C4-2B (cell line): ENCODE results near the gene PPP3CA.
A peak's percentile ranks its signal among the peaks of the same experiment; 100 is the strongest.
"Not testable (repeated sequence)": the region's sequence is repeated elsewhere in the genome, so short reads cannot be mapped to it uniquely, and the experiment has no call there.

ENCODE experiments used
- H3K27ac ChIP-seq: fragments of 450-650 bp; 2 replicates; pipeline ENCODE4 v1.5.1; 2017
- ZFX ChIP-seq: fragments of 450-650 bp; IDR thresholded peaks from 2 replicates; pipeline ENCODE4 v1.6.1; 2017
- TF ChIP-seq, protein P1 (sequence below): fragments of 450-650 bp; conservative IDR thresholded peaks from 2 replicates; pipeline ENCODE4 v1.5.1; 2017; ENCODE audit warnings: mild to moderate bottlenecking

The PPP3CA gene

DNA sequence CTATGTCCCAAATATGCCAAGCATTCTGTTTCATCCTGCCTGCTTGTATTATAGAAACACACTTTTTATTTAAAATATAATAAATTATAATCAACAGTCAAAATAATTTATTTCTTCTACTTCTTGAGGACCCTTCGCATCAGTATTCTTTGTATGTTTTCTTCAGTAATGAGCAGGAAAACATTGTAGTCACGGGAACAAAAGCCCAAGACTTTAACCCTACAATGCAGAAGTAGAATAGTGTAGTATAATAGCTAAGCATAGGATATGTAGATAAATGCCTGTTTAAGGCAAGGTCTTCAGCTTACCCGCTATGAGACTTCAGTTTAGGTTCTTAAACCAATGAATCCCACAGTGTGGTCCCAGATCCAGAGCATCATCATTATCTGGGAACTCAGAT is 156.6 kb downstream of the PPP3CA start:
- peak overlapping the region; percentile 78; the same call in 1 of the 2 replicates for H3K27ac ChIP-seq
- no peak for TF ChIP-seq ZFX
- TF ChIP-seq, protein P1, sequence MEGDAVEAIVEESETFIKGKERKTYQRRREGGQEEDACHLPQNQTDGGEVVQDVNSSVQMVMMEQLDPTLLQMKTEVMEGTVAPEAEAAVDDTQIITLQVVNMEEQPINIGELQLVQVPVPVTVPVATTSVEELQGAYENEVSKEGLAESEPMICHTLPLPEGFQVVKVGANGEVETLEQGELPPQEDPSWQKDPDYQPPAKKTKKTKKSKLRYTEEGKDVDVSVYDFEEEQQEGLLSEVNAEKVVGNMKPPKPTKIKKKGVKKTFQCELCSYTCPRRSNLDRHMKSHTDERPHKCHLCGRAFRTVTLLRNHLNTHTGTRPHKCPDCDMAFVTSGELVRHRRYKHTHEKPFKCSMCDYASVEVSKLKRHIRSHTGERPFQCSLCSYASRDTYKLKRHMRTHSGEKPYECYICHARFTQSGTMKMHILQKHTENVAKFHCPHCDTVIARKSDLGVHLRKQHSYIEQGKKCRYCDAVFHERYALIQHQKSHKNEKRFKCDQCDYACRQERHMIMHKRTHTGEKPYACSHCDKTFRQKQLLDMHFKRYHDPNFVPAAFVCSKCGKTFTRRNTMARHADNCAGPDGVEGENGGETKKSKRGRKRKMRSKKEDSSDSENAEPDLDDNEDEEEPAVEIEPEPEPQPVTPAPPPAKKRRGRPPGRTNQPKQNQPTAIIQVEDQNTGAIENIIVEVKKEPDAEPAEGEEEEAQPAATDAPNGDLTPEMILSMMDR = no peak

DNA sequence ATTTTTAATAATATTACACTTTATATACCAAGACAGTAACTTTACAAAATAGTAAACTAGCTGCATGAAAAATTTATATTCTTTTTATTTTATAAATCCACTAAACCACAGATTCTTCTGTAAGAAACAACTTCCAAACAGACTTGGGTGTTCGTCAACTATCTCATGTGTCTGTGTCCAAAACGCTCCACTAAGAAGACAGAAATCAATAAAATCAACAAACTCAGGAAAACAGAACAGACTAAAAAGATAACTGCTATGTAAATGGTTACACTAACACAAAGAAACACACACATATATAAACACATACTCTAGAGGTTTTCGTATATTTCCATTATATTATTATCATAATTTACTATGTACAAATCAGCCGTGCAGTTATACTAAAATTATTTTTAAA is 158.4 kb downstream of the PPP3CA start:
- no peak overlapping the region; the same call in 1 of the 2 replicates for H3K27ac ChIP-seq
- TF ChIP-seq ZFX = no peak
- TF ChIP-seq, protein P1 = no peak

GRCh38 chr4:101187841-101188240 is 159.5 kb downstream of the PPP3CA start:
- no peak overlapping the region for H3K27ac ChIP-seq
- TF ChIP-seq, protein P1 = peak; percentile 69
- no peak for TF ChIP-seq ZFX

DNA sequence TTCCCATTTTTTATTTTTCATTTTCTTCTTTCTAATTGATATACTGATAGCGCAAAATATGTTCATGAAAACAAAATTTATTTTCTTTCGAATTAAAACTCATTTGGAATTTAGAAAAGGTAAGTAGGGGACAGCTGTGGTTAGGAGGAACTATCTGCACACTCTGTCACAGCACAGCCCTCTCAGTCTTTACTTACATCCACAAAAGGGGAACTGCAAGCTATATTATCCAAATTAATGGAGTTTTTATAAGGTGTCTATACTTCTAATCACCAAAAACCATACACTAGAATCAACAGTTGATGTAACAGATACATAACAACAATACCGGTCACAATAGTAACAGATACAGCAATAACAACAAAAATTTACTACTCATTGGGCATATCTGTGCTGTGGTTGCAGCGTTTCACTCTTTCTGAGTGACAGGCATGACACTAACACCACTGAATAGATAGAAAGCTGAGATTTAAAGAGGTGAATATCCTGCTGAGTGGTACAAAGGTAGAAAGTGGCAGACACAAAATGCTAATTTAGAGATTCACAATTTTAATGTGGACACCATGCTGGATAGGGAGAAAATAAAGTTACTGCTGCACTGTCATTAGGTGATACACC is 160.7 kb downstream of the PPP3CA start:
- TF ChIP-seq, protein P1 = no peak
- no peak for TF ChIP-seq ZFX
- no peak overlapping the region for H3K27ac ChIP-seq

DNA sequence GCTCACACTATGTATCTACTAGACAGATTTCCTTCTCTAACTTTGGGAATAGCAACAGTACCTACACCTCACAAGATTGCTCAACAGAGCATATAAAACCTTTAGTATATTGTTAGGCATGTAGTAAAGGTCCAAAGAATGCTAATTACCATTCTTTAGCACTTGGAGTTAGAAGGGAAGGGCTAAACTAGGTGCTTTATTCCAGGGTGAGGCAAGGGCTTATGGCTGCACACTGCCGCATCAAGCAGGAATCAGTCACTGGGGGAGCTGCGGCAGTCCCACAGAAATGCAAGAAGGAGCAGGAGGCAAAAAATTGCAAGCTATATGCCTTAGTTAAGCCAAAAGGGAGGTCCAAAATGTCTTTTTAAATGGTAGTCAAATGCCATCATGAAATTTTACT is 162.7 kb downstream of the PPP3CA start:
- peak overlapping the region; percentile 58; the same call in 1 of the 2 replicates for H3K27ac ChIP-seq
- TF ChIP-seq, protein P1 = no peak
- TF ChIP-seq ZFX = no peak

DNA sequence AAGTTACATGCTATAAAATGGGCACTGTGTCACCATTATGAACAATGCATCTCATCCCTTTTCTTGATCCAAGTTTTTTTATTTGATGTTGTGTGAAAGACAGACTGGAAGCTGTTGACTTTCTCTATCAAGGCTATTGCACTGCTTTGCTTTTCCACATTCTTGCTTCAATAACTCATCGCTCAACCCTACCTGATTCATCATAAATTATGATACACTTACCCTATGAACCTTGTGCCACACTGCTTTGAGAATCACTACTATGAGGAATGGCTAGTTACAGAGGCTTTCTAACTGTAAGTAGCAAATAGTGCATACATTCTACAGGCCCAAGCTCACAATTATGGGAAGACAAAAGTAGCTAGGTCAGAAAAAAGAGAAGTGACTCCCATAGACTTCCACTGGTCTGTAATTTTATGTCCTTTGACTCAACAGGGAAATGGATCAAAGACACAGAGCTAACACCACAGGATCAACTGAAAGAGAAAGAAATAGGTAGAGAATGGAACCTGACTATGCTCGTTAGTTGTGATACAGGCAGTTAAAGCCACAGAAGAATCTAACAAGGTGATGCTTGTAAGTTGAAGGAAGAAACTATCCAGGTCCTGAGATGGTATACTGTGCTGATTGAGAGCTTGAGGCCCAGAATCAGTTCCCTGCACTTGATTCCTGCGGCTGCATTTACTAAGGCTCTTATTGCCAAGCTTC is 163.5 kb downstream of the PPP3CA start:
- no peak for TF ChIP-seq ZFX
- TF ChIP-seq, protein P1 = no peak

DNA sequence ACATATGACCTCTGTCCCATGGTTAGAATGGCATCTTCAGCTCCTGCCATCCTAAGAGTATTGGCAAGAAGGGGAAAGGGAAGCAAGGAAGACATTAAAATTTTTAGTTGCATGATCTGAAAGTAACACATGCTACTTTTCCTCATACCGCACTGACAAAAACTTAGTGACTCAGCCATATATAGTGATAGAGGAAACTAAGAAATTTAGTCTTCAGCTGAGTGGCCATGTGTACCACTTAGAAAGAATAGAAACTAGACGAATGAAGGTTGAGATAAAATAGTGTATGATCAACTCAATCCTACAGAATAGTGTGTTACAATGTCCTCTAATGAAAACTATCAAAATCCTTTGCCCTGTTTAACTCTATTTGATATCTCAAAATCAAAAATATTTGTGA is 164.1 kb downstream of the PPP3CA start:
- TF ChIP-seq ZFX = no peak
- TF ChIP-seq, protein P1 = no peak

More for the DNA sequence above, 163.5 kb downstream of the PPP3CA start:
- no peak overlapping the region; the same call in 1 of the 2 replicates for H3K27ac ChIP-seq

GRCh38 chr4:101182688-101183087 is 164.6 kb downstream of the PPP3CA start:
- H3K27ac ChIP-seq = not testable (repeated sequence)

More for the DNA sequence above, 164.1 kb downstream of the PPP3CA start:
- no peak overlapping the region; the same call in 1 of the 2 replicates for H3K27ac ChIP-seq
